Glutamatergic neuron (in vitro differentiated cells): Measurements from ENCODE around the gene NTM. TPM values are rescaled to one million over a fixed set of nuclear protein-coding genes. Genes with fewer than 3 reads are reported as not detected.

Experiments used
- DNase-seq: peaks from one replicate; pipeline ENCODE4 v3.0.0; 2022
- H3K27ac Mint-ChIP-seq: one replicate; pipeline ENCODE4 v1.8.0; 2020; ENCODE audit warnings: mild to moderate bottlenecking, mixed read lengths, inconsistent platforms; ENCODE audit not compliant: unreplicated experiment
- H3K27me3 Mint-ChIP-seq: one replicate; pipeline ENCODE4 v1.8.0; 2020; ENCODE audit warnings: mild to moderate bottlenecking, moderate library complexity, mixed read lengths, inconsistent platforms; ENCODE audit not compliant: unreplicated experiment
- H3K36me3 Mint-ChIP-seq: one replicate; pipeline ENCODE4 v1.8.0; 2020; ENCODE audit warnings: mild to moderate bottlenecking, mixed read lengths, inconsistent platforms; ENCODE audit not compliant: unreplicated experiment
- H3K4me1 Mint-ChIP-seq: one replicate; pipeline ENCODE4 v1.8.0; 2020; ENCODE audit warnings: mild to moderate bottlenecking, low read depth, mixed read lengths, inconsistent platforms; ENCODE audit not compliant: unreplicated experiment
- H3K4me3 Mint-ChIP-seq: one replicate; pipeline ENCODE4 v1.8.0; 2020; ENCODE audit warnings: mild to moderate bottlenecking, mixed read lengths, inconsistent platforms; ENCODE audit not compliant: unreplicated experiment
- H3K9me3 Mint-ChIP-seq: one replicate; pipeline ENCODE4 v1.8.0; 2020; ENCODE audit warnings: mild to moderate bottlenecking, moderate library complexity, mixed read lengths, inconsistent platforms; ENCODE audit not compliant: unreplicated experiment
- CTCF ChIP-seq: fragments of 200-600 bp; sonication (generic); IDR thresholded peaks from one replicate; pipeline ENCODE4 v1.5.0; 2021; ENCODE audit not compliant: partially characterized antibody, unreplicated experiment
- total RNA-seq: library from RNA; stranded (reverse); fragmentation: NEBNext Ultra II Directional; extraction: Animal tissue kit (Norgen Biotek cat#: 25700); gene quantifications from one replicate; pipeline ENCODE4 v1.2.1, GENCODE V29; 2021; ENCODE audit not compliant: unreplicated experiment

Gene NTM
- total RNA-seq, 1 donor from 2014 or later: 1.2 TPM

DNA sequence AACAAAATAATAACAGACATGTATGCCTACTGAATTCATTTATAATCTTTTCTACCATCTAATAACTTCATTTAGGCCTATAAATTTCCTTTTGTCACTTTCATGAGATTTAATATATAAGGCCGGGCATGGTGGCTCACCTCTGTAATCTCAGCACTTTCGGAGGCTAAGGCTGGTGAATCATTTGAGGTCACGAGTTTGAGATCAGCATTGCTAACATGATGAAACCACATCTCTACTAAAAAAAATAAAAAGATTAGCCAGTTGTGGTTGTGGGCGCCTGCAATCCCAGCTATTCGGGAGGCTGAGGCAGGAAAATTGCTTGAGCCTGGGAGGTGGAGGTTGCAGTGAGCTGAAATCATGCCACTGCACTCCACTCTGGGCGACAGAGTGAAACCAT, 14.2 kb upstream of the NTM start:
- no peak for DNase-seq
- Mint-ChIP-seq H3K36me3 (no peaks in the 10 kb centered on the region), H3K27ac (no peak overlapping the region), H3K9me3 (no peaks in the 10 kb centered on the region), H3K4me3 (no peak overlapping the region), H3K27me3 (no peaks in the 10 kb centered on the region), H3K4me1 (peaks cover 2% of the 10 kb centered on the region)
- TF ChIP-seq CTCF: no peak

DNA sequence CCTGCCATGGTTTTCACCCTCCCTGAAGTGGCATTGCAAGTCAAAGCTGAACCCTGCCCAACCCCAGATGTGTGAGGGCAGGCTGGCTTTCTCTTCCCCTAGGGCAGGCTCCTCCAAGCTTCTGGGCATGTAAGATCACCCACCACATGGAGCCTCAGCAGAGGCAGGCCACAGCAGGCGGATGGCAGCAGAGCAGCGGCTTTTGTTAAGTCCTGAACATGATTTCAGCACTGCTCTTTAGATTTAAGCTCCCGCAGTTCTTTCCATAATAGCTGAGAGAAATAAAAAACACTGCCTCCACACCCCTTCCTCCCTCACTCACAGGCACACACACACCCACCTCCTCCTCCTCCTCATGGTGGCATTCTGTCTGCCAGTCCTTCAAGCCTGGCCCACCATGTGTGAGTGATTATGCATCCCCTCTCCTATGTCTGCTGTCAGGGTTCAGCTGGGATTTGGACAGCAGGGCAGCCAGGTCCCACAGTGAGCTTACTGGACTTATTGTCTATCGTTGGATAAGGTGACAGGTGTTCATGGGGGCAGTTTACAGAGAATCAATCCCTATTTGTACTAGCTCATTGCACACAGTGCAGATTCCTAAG, 5.0 kb upstream of the NTM start:
- no peaks in the 10 kb centered on the region for H3K36me3 Mint-ChIP-seq
- TF ChIP-seq CTCF: no peak
- H3K27ac Mint-ChIP-seq: no peak overlapping the region
- H3K4me1 Mint-ChIP-seq: peaks cover 2% of the 10 kb centered on the region
- no peak for DNase-seq
- peaks cover 2% of the 10 kb centered on the region for H3K9me3 Mint-ChIP-seq
- no peak overlapping the region for H3K4me3 Mint-ChIP-seq
- peaks cover 2% of the 10 kb centered on the region for H3K27me3 Mint-ChIP-seq

DNA sequence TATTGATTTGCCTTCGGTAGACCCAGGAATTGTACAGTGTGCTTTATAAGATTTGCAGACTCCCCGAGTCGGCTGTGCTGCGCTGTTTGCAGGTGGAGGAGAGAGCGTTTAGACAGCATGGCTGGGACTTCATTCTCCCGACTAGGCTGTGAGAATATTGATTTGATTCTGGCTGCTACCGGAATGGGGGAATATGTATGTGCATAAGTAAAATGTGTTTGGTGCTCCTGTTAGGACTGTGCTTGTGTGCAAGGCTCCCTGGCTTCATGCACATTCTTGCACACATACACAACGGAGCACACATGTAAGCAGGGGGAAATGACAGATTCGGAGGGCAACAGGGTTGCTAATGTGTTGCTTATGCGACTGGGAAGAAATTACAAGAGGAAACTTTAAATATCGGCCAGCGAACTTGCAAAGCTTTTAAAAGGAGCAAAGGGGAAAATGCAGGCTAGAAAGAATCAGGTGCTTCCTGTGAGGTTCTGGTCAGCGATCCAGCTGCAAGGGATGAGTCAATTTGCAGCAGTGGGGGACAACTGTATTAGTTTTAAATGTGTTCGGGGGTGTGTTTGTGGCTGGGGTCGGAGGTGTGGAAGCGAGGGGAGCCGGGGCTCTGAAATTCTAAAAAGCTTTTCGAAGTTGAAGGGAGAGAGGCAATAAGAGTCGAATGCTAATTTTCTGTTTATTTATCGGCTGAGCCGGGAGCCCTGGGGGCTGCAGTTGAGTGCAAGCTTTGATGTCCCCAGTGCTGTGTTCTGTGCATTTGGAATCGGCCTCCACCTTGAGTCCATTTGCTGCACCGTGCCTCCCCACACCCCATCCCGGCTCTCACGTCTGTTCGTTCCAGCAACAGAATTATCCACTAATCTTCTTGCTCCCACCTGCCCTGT, 731 bp downstream of the NTM start:
- H3K9me3 Mint-ChIP-seq: no peaks in the 10 kb centered on the region
- no peaks in the 10 kb centered on the region for H3K36me3 Mint-ChIP-seq
- peaks cover 3% of the 10 kb centered on the region for H3K27me3 Mint-ChIP-seq
- no peak overlapping the region for H3K4me3 Mint-ChIP-seq
- peaks cover 13% of the 10 kb centered on the region for H3K4me1 Mint-ChIP-seq
- TF ChIP-seq CTCF: no peak
- no peak overlapping the region for H3K27ac Mint-ChIP-seq
- no peak for DNase-seq

GRCh38 chr11:131371791-131372104, 1.3 kb downstream of the NTM start:
- Mint-ChIP-seq H3K36me3 (no peaks in the 10 kb centered on the region), H3K4me1 (peaks cover 13% of the 10 kb centered on the region), H3K27ac (no peak overlapping the region), H3K9me3 (no peaks in the 10 kb centered on the region), H3K4me3 (no peak overlapping the region), H3K27me3 (peaks cover 3% of the 10 kb centered on the region)
- no peak for DNase-seq
- no peak for TF ChIP-seq CTCF
